ENCODE measurements around the gene MAP3K2. TPM values are rescaled to one million over a fixed set of nuclear protein-coding genes. Genes with fewer than 3 reads are reported as not detected.
"Not testable (repeated sequence)": the region's sequence is repeated elsewhere in the genome, so short reads cannot be mapped to it uniquely, and the experiment has no call there.

Gene MAP3K2
- total RNA-seq, 4 donors from 2014 or later, result 38.8 to 70.2 (median 52.0) TPM

DNA sequence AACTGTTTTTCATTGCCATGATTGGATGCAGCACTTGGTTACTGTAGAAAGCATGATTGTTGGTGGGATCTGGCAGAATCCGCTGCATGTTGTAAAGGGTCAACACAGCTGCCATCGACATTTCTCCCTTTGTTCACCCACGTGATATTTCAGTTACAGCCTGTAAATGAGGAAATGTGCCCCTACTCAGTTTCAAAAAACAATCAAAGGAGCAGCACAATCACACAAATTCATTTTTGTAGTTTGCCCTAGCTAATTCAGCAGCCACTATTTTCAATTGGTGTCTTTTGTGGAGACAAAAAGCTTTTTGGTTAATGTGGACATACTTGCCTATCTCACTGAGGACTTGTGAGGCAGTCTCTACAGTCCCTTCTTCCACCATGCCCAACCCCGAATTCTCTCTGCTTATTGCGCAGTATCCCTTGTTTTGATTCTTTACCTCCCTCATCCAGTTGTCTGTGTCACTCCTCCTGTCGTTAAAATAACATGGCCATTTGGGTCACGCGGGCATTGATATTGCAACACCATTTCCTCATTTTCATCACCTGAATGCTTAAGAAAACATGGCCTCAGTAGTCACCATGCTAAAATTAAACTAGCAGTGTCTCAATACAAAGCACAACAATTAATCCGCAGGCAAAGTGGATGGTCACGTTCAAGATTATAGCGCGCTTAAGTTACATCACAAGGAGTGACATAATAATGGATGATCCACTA lies 24.0 kb upstream of the MAP3K2 start:
- no peaks in the 10 kb centered on the region for H3K9me3 ChIP-seq
- DNase-seq, result no peak
- no peaks in the 10 kb centered on the region for H3K27me3 ChIP-seq
- no peaks in the 10 kb centered on the region for H3K36me3 ChIP-seq
- TF ChIP-seq, protein P1, sequence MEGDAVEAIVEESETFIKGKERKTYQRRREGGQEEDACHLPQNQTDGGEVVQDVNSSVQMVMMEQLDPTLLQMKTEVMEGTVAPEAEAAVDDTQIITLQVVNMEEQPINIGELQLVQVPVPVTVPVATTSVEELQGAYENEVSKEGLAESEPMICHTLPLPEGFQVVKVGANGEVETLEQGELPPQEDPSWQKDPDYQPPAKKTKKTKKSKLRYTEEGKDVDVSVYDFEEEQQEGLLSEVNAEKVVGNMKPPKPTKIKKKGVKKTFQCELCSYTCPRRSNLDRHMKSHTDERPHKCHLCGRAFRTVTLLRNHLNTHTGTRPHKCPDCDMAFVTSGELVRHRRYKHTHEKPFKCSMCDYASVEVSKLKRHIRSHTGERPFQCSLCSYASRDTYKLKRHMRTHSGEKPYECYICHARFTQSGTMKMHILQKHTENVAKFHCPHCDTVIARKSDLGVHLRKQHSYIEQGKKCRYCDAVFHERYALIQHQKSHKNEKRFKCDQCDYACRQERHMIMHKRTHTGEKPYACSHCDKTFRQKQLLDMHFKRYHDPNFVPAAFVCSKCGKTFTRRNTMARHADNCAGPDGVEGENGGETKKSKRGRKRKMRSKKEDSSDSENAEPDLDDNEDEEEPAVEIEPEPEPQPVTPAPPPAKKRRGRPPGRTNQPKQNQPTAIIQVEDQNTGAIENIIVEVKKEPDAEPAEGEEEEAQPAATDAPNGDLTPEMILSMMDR (IDR thresholded peaks at IDR 0.05), result no peak
- no peak for TF ChIP-seq POLR2A (IDR thresholded peaks at IDR 0.05)
- peak overlapping the region in 3 of 4 donors; percentile 14 to 47 (median 47) for H3K27ac ChIP-seq
- H3K4me3 ChIP-seq, result no peak overlapping the region
- H3K4me1 ChIP-seq, result peaks cover 5 to 35% (median 13%) of the 10 kb centered on the region in 4 donors

DNA sequence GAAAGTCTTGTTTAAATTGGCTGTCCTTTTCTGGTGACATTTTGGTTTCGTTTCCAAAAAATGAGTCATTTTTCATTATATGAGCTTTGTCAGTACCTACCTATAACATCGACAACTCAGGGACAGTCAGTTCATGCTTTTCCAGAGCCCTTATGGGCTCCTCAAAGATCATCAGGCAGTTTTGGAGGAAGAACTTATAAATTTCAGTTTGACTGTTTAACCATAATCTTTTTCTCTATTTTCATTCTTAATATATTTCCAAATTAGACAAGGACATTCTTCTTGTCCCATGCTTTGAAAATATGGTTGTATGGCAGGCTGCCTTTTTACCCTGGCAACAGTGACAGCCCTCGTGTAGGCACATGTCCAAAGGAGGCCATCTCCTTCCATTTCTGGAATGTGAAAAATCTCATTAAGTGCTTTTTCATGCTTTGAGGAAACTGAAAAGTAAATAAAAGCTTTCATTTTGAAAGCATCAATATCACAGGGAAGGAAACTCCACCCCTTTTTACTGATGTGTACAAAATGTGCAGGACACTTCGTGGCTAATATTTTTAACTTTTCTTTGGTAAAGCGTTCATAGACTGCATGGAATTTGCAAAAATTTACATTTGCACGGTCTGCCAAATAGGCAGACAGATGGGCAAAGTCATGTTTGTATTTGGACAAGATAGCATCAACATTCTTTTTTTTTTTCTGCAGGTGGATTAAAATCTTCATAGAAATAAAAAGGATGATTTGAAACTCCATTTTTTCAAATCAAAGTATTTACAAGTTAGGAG lies 23.3 kb upstream of the MAP3K2 start:
- H3K9me3 ChIP-seq, result no peaks in the 10 kb centered on the region
- no peak overlapping the region for H3K4me3 ChIP-seq
- no peak for DNase-seq
- TF ChIP-seq, protein P1 (IDR thresholded peaks at IDR 0.05), result no peak
- TF ChIP-seq POLR2A (IDR thresholded peaks at IDR 0.05), result no peak
- H3K27me3 ChIP-seq, result no peaks in the 10 kb centered on the region
- H3K36me3 ChIP-seq, result no peaks in the 10 kb centered on the region
- peak overlapping the region; percentile 35 to 56 (median 52) for H3K27ac ChIP-seq
- peaks cover 5 to 29% (median 10%) of the 10 kb centered on the region in 4 donors for H3K4me1 ChIP-seq

DNA sequence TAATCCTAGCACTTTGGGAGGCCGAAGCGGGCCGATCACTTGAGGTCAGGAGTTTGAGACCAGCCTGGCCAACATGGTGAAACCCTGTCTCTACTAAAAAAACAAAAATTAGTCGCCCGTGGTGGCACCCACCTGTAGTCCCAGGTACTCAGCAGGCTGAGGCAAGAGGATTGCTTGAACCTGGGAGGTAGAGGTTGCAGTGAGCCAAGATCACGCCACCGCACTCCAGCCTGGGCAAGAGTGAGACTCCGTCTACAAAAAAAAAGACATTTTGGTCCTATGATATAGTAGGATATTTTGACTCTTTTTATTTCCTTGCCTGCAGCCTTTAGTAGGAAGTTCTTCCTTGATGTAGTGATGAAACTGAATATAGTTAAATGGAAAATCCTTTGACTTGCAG lies 21.9 kb upstream of the MAP3K2 start:
- H3K4me3 ChIP-seq, H3K9me3 ChIP-seq, H3K27me3 ChIP-seq, H3K36me3 ChIP-seq: not testable (repeated sequence)
- H3K4me1 ChIP-seq, result peaks cover 5 to 32% (median 8%) of the 10 kb centered on the region in 4 donors
- peak overlapping the region in 1 of 4 donors; percentile 56 for H3K27ac ChIP-seq
- peak in 1 of 3 donors; percentile 15 for DNase-seq

DNA sequence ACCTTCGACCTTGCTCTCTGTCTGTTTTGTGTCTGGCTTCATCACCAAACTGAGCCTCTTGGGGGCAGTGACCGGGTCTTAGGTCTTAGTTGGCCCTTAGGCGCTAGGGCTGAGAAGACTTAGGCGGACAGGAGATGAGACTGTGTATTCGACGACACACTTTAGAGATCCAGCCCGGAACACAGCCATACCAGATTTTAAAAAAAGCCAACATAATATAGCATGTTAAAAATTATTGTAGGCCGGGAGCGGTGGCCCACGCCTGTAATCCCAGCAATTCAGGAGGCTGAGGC lies 21.0 kb upstream of the MAP3K2 start:
- no peaks in the 10 kb centered on the region for H3K36me3 ChIP-seq
- peaks cover 5 to 35% (median 9%) of the 10 kb centered on the region in 4 donors for H3K4me1 ChIP-seq
- peak in 1 of 3 donors; percentile 15 for DNase-seq
- peak overlapping the region; percentile 77 to 96 (median 80) for H3K27ac ChIP-seq
- H3K27me3 ChIP-seq, result no peaks in the 10 kb centered on the region
- no peaks in the 10 kb centered on the region for H3K9me3 ChIP-seq
- TF ChIP-seq, protein P1 (IDR thresholded peaks at IDR 0.05), result no peak
- no peak for TF ChIP-seq POLR2A (IDR thresholded peaks at IDR 0.05)
- H3K4me3 ChIP-seq, result peak overlapping the region in 3 of 4 donors; percentile 47 to 65 (median 58)

DNA sequence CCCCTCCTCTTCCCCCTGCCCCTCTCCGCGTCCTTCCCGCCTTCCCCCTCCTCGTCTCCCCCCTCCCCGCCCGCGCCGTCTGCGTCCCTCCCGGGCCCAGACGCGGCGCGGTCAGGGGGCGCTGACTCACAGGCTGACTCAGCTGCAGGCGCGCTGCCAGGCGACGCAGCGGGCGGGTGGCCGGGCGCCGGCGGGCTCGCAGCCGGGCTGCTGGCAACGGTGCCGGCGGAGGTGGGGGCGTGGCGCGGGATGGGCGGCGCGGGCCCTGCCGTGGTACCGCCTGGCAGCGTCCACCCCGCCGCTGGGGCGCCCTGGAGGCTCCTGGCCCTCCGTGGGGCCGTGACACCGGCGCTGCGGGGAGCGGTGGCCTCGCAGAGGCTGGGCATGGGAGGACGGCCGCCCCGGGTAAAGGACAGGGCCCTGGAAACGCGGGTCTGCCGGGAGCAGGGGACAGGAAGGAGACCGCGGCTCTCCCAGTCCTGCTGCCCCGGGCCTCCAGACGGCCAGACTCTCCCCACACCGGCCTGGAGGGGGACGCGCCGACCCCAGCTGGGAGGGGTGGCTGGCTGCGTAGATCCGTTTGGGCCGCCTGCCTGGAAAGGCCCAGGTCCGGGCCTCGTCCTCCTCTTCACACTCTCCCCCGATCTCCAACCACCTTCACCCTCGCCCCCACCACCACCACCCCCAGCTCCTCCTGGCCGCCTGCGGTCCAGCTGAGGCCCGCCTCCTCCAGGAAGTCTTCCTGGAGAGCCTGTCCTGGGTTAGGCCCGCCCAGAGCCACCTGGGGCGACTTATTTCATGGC lies 20.4 kb upstream of the MAP3K2 start:
- TF ChIP-seq POLR2A (IDR thresholded peaks at IDR 0.05), result peak; percentile 30 to 77
- TF ChIP-seq, protein P1 (IDR thresholded peaks at IDR 0.05), result peak in 2 of 6 experiments; percentile 14 to 31
- Histone ChIP-seq H3K4me3 (peak overlapping the region; percentile 39 to 65 (median 52)), H3K9me3 (no peaks in the 10 kb centered on the region), H3K36me3 (no peaks in the 10 kb centered on the region), H3K4me1 (peaks cover 5 to 35% (median 9%) of the 10 kb centered on the region in 4 donors), H3K27me3 (no peaks in the 10 kb centered on the region), H3K27ac (peak overlapping the region; percentile 77 to 96 (median 80))
- DNase-seq, result peak; percentile 74 to 96 (median 94)
